Measurements from ENCODE around the gene RPS6KA3. TPM values are rescaled to one million over a fixed set of nuclear protein-coding genes. Genes with fewer than 3 reads are reported as not detected.

Gene RPS6KA3
- total and polyA plus RNA-seq, 2 of the 8 experiments (the other 6 are each of a cell fraction or from before 2014, with no cell fraction given), result 7.1 to 13.0 TPM

GRCh38 chrX:20221902-20222301, 44.8 kb downstream of the RPS6KA3 start:
- ChIA-PET POLR2A (ENCODE audit: partially characterized antibody) (no interaction called here), CTCF (ENCODE audit: partially characterized antibody) (no interaction called here)
- no peak overlapping the region for H3K4ac ChIP-seq (replicated peaks; ENCODE audit: insufficient read length, low read depth, low read length)
- H3K4me1 ChIP-seq (replicated peaks in 1 of 4; ENCODE audit: control insufficient read depth in 3 of 4, insufficient read depth in 4 of 4, low read length in 3 of 4), result no peaks in the 10 kb centered on the region; a peak in 1 of 7 replicates
- H2BK5ac ChIP-seq (ENCODE audit: low read depth, low read length), result no peak overlapping the region
- no peaks in the 10 kb centered on the region for H3K79me1 ChIP-seq (ENCODE audit: low read depth, low read length)
- no peaks in the 10 kb centered on the region for H3K23me2 ChIP-seq (ENCODE audit: low read depth, low read length)
- no peak overlapping the region for H2AFZ ChIP-seq (ENCODE audit: low read length)
- H3K36me3 ChIP-seq (ENCODE audit: control insufficient read depth in 2 of 4, insufficient read depth in 4 of 4, low read length in 3 of 4), result no peaks in the 10 kb centered on the region
- no peak overlapping the region for H2AK5ac ChIP-seq (ENCODE audit: low read depth, low read length)
- H3K56ac ChIP-seq (replicated peaks; ENCODE audit: insufficient read length, low read depth, low read length), result no peak overlapping the region
- H2BK15ac ChIP-seq (ENCODE audit: low read length), result no peak overlapping the region
- no peak overlapping the region for H4K8ac ChIP-seq (ENCODE audit: extremely low read depth, insufficient read depth, low read length)
- H4K5ac ChIP-seq (ENCODE audit: insufficient read length, low read depth, low read length), result no peak overlapping the region
- H3K27me3 ChIP-seq (replicated peaks in 1 of 4; ENCODE audit: control insufficient read depth in 3 of 4, extremely low read depth in 1 of 4, insufficient read depth in 3 of 4, low read length in 3 of 4), result no peaks in the 10 kb centered on the region
- no peak overlapping the region for H3K14ac ChIP-seq (ENCODE audit: insufficient read length)
- no peak overlapping the region for H3K23ac ChIP-seq (ENCODE audit: insufficient read length)
- H2BK120ac ChIP-seq (replicated peaks; ENCODE audit: low read depth, low read length), result no peak overlapping the region
- FAIRE-seq (no peak), DNase-seq (ENCODE audit: low read depth in 1 of 2, low spot score in 2 of 2) (no peak)
- H4K20me1 ChIP-seq (replicated peaks in 1 of 2; ENCODE audit: control insufficient read depth in 1 of 2, insufficient read depth in 2 of 2, low read length in 2 of 2), result no peaks in the 10 kb centered on the region
- no peak overlapping the region for H3K27ac ChIP-seq (ENCODE audit: low read depth, low read length)
- H3K4me2 ChIP-seq (ENCODE audit: insufficient read depth in 1 of 2, low read depth in 2 of 2, low read length in 2 of 2), result no peak overlapping the region
- WGBS, 2 experiments (ENCODE audit: extremely low coverage in 1 of 2, insufficient coverage in 1 of 2, insufficient read length in 1 of 2, insufficient replicate concordance in 2 of 2, low coverage in 1 of 2, low lambda C conversion rate in 2 of 2, missing lambda C conversion rate in 1 of 2), result 91% methylated on average over 3 of the region's 3 CpGs; no CpG with 5 or more reads in 1 of the 2 experiments
- H3K18ac ChIP-seq (ENCODE audit: extremely low read depth, low read length), result no peak overlapping the region
- no peaks in the 10 kb centered on the region for H3K79me2 ChIP-seq (ENCODE audit: control insufficient read depth in 1 of 2, insufficient read depth in 2 of 2, low read length in 2 of 2)
- no peak overlapping the region for H4K91ac ChIP-seq (replicated peaks; ENCODE audit: insufficient read length, low read length)
- H2BK12ac ChIP-seq (ENCODE audit: low read depth, low read length), result no peak overlapping the region
- no peak overlapping the region for H3K4me3 ChIP-seq (ENCODE audit: extremely low read depth in 1 of 4, insufficient read depth in 2 of 4, low read depth in 3 of 4, low read length in 4 of 4)
- H3K9me3 ChIP-seq (ENCODE audit: insufficient read depth in 2 of 2, low read depth in 1 of 2, low read length in 1 of 2), result no peaks in the 10 kb centered on the region
- no peak overlapping the region for H3K9ac ChIP-seq (replicated peaks in 1 of 4; ENCODE audit: extremely low read depth in 1 of 4, low read depth in 3 of 4, low read length in 3 of 4)
- H2BK20ac ChIP-seq (ENCODE audit: low read length), result no peak overlapping the region
- TF ChIP-seq CBX8 (IDR thresholded peaks at IDR 0.05; ENCODE audit: borderline replicate concordance, low read depth, low read length) (no peak), RBBP5 (IDR thresholded peaks at IDR 0.05; ENCODE audit: borderline replicate concordance, low read depth, low read length) (no peak), HDAC6 (IDR thresholded peaks at IDR 0.05; ENCODE audit: low read depth, low read length) (no peak), RXRA (IDR thresholded peaks at IDR 0.05; ENCODE audit: insufficient read depth, low read depth, low read length) (no peak), YY1 (IDR thresholded peaks at IDR 0.05; ENCODE audit: low read depth, low read length) (no peak), TEAD4 (IDR thresholded peaks at IDR 0.05; ENCODE audit: low read depth, low read length) (no peak), EP300 (IDR thresholded peaks at IDR 0.05; ENCODE audit: borderline replicate concordance in 1 of 2, low read depth in 2 of 2, low read length in 2 of 2) (no peak), KDM1A (IDR thresholded peaks at IDR 0.05; ENCODE audit: borderline replicate concordance, low read length) (no peak), SIRT6 (IDR thresholded peaks at IDR 0.05; ENCODE audit: low read length) (no peak), GABPA (IDR thresholded peaks at IDR 0.05; ENCODE audit: borderline replicate concordance, insufficient read depth, low read length) (no peak), JUN (IDR thresholded peaks at IDR 0.05; ENCODE audit: low read depth, low read length) (no peak), TBP (IDR thresholded peaks at IDR 0.05; ENCODE audit: low read depth, low read length) (no peak), USF2 (IDR thresholded peaks at IDR 0.05; ENCODE audit: low read length) (no peak), KDM4A (IDR thresholded peaks at IDR 0.05; ENCODE audit: low read depth, low read length, severe bottlenecking) (no peak)
